Activated T-helper 1 cell treated with Interleukin-2 at 50 U/mL for 16 hours (primary cell): ENCODE measurements around the gene TECTB.
"Not testable (repeated sequence)": the region's sequence is repeated elsewhere in the genome, so short reads cannot be mapped to it uniquely, and the experiment has no call there.

Source experiments
- DNase-seq: peaks from one replicate; pipeline ENCODE4 v3.0.0-alpha.2; 2020; ENCODE audit warnings: low read depth

TECTB gene

DNA sequence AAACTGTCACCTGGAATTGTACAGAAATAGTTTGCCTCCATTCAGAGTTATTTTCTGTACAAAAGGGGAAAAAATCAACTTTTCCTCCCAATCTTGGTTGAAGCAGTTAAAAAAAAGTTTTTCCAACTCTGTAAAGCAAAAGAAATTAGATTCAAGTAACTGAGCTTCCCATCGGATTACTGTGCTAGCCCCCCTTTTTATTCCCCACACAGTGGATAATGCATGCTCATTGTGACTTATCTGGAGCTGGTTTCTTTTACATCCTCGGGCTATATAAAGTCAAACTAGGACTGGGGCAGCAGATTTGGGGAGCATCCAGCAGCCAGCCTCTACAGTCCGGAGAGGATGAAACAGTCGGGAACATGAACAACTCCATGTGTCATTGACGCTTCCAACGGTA lies at the start of gene TECTB:
TSS of gene TECTB (plus strand) at position 301 of the 400 bp plus-strand sequence. CDS start 335 bp downstream, outside the sequence.
- no peak for DNase-seq

DNA sequence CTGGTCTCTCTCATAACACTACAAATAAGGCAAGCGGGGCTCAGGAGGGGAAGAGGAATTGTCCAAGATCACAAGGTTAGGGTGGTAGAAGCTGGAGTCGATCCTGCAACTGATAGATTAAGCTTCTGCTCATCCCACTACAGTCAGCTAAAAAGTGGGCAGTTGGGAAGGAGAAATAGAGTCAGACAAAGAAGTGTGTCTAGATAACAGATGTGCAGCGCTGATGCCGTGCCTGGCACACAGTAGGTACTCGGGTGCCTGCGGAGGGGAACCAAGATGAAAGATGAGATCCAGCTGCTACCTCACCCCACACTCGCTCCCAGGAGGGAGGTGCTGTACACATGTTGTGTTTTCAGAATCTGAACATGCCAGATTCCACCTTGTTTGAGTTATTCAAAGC lies 48.1 kb upstream of the TECTB start:
- no peak for DNase-seq

DNA sequence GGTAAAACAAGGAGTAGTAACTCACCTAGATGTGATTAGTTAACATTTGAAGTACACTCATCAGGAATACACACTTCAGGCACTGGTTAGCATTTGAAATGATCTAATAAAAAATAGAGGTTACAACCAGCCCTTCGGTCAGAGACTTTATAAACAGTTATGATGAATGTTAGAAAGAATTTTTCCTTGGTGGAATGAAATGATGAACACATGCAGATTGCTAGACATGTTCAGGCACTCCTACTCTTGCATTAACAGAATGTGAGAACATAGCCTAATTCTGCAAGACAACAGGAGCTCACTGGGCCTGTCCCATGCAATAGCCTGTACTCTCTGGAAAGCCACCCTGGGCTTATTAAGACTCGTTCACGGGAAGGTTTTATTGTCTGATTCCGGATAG lies 47.3 kb upstream of the TECTB start:
- no peak for DNase-seq

DNA sequence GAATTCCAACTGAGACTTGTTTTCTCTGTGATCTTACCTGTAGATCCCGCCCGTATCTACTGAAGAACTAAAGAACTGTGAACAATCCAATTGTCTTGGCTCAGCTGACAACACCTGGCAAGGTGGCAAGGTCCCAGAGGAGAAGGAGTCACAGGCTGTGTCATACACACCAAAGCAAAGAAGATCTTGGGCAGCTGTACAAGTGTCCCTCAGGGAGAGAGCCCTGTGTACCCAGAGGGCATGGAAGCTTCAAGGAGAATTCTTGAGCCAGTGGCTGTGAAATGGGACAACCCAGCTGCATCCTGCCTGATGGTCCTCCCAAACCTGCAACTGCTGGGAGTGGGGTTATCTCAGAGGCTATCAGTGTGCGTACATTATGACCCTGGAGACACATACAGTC lies 46.7 kb upstream of the TECTB start:
- no peak for DNase-seq

DNA sequence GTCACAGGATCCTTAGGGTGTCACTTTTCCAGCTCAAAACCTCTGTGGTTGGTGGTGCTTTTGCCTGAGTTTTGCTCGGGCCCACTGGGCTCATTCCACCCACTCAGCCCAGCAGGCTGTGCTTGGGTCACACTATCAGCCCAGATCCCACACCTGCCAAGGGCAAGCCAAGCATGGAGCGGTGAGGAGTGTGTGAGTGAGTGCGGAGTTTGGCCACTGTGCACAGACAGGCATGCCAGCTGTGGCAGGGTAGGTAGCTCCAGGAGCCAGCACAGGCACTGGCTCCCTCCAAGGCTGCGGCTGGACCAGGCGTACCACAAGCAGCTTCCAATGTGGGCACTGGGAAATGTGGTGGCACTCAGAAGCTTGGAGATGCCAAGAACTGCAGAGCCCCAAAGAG lies 43.9 kb upstream of the TECTB start:
- DNase-seq = no peak

DNA sequence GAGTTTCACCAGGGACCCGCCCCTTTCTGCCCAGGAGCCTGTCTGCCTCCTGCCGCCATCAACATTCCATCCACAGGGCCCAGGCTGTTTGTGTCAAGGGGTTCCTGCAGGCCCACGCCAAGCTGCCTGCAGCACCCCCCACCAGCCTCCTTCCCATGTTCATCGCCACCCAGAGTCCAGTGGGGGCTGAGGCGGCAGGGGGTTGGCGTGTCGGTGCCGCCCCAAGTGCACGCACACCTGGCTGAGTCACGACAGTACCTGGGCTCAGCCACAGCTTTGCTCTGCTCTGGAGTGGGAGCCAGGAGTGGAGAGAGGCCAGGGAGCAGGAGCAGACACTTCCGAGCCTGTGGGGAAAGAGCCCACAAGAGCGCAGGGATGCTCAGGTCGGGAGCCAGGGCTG lies 42.8 kb upstream of the TECTB start:
- no peak for DNase-seq

DNA sequence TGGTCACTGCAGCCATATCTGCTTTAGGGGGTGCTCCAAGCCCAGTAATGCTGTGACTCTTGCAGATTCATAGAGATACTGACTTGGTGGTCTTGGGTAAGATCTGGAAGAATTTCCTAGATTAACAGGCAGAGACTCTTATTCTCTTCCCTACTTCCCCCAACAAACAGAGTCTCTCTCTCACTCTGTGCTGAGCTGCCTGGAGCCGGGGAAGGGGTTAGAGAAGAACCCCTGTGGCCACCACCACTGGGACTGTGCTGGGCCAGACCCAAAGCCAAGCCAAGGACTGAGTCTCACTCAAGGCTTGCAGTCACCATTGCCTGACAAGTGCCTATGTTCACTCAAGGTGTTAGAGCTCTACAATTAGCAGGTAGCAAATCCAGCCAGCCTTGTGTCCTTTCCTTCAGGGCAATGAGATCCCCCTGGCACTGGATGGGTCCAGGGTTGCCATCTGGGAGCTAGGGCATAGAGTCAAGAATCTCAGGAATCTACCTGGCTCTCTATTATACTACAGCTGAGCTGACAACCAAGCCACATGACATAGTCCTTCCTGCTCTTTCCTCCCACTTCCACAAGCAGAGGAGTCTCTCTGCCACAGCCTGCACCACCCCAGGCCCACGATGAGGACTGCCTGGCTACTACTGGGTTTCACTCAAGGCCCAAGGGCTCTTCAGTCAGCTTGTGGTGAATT lies 41.4 kb upstream of the TECTB start:
- no peak for DNase-seq

DNA sequence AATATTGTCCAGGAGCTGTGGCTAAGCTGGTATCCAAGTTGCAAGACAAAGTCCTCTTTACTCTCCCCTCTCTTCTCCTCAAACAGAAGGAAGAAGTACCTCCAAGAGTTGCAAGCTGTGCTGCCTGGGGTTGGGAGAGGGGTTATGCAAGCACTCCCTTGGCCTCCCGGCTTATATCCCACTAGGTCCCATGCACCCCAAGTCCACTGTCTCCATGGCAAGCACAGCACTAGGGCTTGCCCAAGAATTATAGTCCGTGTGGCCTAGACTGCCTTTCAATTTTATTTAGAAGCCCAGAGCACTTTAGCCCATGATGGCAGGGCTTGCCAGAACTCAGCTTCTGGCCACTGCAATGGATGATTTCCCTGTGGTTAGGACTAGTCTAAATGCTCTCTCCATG lies 40.4 kb upstream of the TECTB start:
- no peak for DNase-seq

DNA sequence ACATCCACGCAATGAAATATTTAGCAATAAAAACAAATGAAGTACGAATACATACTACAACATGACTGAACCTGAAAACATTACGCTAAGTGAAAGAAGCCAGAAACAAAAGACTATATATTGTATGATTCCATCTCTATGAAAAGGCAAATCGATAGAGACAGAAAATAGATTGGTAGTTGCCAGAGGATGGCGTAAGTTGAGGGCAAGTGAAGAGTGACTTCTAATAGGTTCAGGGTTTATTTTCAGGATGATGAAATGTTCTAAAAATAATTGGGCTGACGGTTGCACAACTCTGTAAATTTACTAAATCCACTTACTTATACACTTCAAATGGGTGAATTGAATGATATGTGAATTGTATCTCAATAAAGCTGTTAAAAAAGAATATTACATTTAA lies 39.5 kb upstream of the TECTB start:
- no peak for DNase-seq

DNA sequence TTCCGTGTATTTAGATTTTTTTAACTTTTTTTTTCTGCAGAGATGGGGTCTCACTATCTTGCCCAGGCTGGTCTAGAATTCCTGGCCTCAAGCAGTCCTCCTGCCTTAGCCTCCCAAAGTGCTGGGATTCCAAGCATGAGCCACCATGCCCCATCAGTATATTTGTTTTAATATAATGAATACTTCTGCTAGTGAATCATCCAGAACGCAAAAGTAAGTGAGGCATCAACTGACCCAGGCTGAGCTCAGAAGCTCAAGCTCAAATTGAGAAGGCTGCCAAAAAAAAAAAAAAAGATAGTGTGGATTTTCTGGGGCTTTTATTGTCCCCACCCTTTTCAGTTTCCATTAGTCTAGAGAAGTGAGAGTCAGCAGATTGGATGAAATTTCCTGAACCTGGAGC lies 39.0 kb upstream of the TECTB start:
- DNase-seq = no peak

DNA sequence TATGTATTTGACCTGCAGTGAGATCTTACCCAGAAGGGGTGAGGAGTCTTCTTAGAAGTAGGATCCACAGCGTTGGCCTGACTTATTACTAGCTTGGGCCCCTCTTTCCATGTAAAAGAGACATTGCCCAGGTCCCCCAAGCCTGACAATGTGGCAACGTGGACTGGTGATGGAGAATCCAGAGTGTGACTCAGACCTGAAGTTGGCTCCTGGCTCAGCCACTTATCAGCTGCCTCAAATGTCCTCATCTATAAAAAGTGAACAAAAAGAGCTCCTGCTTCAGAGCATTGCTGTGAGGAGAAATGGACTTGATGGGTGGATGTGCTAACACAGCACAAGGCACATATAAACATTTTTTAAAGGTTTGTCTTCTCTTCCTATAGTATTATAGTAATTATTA lies 35.4 kb upstream of the TECTB start:
- DNase-seq = no peak

DNA sequence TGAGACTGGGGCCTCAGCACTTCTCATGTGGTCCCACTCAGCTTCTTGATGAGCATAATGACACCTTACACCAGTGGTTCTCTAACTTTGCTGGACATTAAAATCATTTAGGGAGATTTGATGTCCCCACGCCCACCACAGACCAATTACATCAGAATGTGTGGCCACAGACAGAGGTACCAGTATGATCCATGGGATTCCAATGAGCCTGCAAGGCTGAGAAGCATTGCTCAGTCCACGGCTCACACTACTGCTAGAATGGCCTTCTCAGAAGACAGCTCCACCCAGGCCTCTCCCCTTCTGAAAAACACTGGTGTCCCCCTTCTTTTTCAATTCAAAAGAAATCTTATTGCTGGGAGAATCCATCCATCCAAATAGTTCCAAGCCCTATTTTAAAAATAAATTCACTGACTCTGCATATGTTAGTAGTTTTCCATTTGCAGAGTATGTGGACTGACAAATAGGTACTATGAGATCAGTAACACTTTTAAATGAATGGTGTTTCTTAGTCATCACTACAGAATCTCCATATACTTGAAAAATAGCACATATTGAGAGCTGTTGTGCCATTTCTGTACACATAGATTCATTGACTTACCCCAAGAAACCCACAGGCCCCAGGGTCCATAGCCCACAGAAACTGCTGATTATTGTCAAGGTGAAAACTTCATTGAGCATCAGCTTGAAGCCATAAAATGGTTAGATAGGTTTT lies 34.5 kb upstream of the TECTB start:
- DNase-seq = no peak

DNA sequence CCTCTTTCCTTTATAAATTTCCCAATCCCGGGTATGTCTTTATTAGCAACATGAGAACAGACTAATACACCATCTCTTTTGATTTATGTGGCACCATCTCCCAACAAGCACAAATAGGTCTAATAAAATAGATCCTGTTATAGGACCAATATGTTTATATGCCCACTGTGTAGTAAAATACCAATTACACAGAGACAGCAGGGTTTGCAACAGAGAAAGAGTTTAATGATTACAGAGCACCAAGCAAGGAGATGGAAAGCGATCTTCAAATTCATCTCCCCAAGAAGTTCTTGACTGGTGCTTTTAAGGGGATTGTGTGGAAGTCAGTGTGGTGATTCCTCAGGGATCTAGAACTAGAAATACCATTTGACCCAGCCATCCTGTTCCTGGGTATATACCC lies 33.5 kb upstream of the TECTB start:
- no peak for DNase-seq

DNA sequence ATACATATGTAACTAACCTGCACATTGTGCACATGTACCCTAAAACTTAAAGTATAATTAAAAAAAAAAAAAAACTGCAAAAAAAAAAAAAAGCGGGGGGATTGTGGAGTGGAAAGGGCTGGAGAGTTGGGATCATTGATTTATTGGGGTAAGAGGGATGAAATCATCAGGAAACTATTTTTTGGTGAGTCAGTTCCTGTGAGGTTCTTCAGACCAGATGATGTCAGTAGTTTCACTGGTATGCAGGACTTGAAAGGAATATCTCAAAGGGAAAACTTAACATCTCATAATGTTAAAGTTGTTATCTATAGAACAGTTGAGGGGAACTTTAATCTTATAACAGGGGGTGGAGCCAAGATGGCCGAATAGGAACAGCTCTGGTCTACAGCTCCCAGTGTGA lies 32.6 kb upstream of the TECTB start:
- DNase-seq = no peak

DNA sequence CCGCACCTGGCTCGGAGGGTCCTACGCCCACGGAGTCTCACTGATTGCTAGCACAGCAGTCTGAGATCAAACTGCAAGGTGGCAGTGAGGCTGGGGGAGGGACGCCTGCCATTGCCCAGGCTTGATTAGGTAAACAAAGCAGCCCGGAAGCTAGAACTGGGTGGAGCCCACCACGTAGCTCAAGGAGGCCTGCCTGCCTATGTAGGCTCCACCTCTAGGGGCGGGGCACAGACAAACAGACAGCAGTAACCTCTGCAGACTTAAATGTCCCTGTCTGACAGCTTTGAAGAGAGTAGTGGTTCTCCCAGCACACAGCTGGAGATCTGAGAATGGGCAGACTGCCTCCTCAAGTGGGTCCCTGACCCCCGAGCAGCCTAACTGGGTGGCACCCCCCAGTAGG lies 32.0 kb upstream of the TECTB start:
- DNase-seq = not testable (repeated sequence)

DNA sequence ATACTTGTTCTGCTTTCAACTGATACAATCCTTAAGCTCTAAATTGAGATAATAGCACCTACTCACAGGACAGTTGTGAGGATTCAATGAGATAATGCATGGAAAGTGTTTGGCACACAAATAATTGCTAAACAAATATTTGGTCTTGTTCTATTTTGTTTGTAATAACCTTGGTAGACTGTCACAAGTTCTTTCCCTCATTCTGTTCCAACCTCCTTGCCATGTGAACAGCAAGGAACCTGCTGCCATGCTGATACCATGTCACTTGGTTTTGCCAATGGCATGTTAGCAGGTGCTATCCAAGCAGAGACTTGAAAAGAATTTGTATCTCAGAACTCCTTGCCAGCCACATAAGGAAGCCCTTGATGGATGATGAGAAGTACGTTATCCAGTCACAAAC lies 24.8 kb upstream of the TECTB start:
- DNase-seq = no peak

DNA sequence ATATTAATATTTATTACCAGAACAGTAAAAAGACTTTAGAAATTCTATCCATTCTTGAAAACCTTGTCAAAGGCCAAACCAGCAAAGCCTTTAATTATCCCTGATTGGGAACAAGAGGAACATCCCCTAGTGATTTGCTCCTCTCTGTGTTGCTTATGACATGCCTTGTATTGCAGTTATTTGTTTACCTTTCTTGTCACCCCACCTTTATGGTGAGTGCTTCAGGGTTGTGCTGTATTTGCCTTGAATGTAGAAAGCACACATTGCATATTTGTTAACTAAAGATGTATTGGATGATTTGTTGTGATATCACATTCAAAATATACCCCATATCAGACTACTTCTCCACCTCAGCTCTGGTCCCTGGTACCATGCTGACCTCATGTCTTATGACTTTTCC lies 23.5 kb upstream of the TECTB start:
- no peak for DNase-seq

DNA sequence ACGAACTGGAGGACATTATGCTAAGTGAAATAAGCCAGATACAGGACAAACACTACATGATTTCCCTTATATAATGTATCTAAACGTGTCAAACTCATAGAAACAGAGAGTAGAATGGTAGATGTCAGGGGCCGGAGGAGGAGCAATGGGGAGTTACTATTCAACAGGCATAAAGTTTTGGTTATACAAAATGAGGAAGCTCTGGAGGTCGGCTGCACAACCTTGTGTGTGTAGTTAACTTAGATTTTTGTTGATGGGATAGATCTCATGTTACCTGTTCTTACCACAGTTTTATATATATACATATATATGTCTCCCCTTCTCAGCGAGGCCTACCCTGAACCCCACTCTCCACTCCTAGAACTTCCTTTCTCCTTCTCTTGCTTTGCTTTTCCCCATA lies 22.4 kb upstream of the TECTB start:
- no peak for DNase-seq

DNA sequence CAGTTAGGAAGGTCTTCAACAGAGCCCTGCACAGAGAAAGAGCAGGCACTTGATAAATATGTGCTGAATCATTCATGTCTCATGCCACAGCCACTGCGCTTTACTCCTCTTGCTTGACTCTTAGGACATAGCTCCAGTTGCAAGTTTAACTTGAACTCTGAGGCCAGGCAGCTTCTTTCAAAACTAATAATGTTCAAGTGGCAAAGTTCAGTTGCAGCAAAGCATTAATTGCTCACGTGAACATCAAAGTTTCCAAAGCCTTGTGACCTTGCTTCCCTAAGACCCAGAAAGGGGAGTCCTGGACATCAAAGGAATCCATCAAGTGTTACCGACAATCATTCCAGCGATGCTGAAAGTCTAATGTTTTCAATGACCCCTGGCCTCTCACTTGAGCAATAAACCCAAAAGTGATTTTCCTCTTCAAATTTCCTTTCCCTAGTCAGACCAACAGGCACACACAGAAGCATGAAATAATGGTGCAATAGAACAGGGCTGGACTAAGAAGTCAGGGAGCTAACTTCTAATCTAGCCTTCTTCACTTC lies 21.8 kb upstream of the TECTB start:
- no peak for DNase-seq

DNA sequence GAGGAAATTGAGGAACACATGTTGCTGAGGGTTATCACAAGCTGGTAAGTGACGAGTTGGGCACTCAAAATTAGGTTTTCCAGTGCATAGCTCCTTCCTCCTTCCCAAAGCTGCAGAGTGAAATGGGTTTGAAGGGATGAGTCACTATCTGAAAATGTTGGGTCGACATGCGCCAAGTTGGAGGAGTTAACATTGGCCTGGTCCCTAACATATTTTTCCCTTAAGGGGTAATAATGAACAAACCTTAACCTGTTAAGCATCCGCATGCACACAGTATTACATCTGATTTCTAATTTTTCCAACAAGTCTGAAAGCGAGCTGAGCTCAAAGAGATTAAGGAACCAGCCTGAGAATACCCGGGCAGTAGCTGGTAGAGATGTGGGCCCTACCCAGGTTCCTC lies 20.7 kb upstream of the TECTB start:
- no peak for DNase-seq

DNA sequence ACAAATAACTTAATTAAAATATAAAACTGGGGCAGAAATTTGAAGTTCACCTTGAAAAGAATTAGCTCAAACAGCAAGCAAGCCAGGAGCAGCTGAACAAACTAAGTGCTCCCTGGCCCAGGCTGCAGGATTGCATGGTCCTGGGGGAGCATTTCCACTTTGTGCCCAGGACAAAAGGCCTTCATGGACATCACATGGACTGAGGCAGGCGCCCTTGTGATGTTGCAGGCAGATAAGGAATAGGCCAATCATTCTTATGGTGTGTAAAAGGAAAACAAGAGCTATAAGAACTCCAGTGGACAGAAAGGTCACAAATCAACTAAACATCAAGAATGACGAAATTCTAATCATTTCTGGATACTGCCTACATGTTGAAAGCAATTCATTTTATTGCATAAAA lies 17.5 kb upstream of the TECTB start:
- no peak for DNase-seq

DNA sequence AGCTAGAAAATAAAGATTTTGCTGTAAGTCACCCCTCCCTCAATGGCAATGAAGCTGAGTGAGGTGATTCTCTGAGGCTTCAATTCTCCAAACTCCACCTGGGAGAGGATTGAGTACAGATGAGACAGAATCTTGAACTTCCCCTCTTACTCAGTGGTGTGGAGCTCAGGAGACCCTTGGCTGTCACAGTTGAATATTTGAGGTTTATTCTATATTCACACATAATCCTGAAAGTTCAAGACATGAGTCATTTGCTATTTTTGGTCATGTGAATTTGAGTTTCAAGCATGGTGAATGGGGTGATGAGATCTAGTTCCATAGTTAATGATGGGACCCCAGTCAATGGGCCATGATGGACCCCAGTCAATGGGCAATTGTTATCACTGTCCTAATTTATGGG lies 13.9 kb upstream of the TECTB start:
- DNase-seq = no peak

DNA sequence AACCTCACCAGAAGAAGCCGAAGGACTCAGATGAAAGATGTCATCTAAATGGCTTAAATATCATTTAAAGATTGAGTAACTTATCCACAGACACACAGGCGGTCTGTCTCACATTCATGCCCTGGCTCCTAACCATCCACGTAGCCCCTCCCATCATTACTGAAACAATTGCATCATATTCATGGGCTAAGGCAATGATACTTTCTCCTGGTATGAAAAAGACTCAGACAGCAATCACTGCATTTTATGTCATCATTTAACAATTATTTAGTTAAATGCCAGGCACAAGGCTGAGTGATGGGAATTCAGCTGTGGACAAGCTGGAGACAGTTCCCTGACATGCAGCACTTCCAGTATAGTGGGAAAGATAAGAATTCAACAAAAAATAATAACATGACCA lies 11.2 kb upstream of the TECTB start:
- no peak for DNase-seq

DNA sequence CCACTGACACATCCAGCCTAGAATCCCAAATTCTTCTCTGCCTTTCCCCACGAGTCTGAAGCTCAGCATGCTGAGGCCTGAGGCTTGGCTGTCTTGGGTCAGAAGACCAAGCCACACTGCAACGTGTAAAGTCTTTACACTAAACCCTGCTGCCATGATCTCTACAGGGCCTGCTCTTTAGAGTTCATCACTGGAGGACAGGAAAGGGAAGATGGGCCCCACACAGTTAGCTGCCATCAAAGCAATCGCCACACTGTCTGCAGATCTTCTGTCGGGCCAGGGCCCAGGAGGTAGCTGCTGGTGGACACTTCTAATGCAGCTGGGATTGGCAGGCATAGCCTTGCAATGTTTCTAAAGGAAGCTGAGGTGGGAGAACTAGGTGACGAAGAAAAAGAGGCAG lies 8.4 kb upstream of the TECTB start:
- no peak for DNase-seq
